Activated T-helper 1 cell treated with anti-CD3 and anti-CD28 coated beads, Interleukin-12 subunit alpha, Interleukin-12 subunit beta, Interleukin-2, Interleukin-4 antibody, amounts not matched to agents 30 ng/mL and 10 ng/mL and 1 ng/mL, durations not matched to agents 14 hours and 24 hours and 36 hours (primary cell): ENCODE results near the gene CDCA4. TPM values are rescaled to one million over a fixed set of nuclear protein-coding genes. Genes with fewer than 3 reads are reported as not detected.

ENCODE experiments used
- DNase-seq: peaks from one replicate; pipeline ENCODE4 v3.0.0; 2021; ENCODE audit warnings: low spot score
- H3K27ac Mint-ChIP-seq: one replicate; pipeline ENCODE4 v1.8.0; 2021; ENCODE audit warnings: mild to moderate bottlenecking, mixed read lengths
- H3K27me3 Mint-ChIP-seq: one replicate; pipeline ENCODE4 v1.8.0; 2022; ENCODE audit warnings: mild to moderate bottlenecking, moderate library complexity, mixed read lengths; ENCODE audit not compliant: insufficient read depth
- H3K36me3 Mint-ChIP-seq: one replicate; pipeline ENCODE4 v1.8.0; 2021; ENCODE audit warnings: low read depth, mixed read lengths
- H3K4me1 Mint-ChIP-seq: one replicate; pipeline ENCODE4 v1.8.0; 2021; ENCODE audit warnings: low read depth, mixed read lengths
- H3K4me3 Mint-ChIP-seq: one replicate; pipeline ENCODE4 v1.8.0; 2021; ENCODE audit warnings: mild to moderate bottlenecking, moderate library complexity, mixed read lengths
- H3K9me3 Mint-ChIP-seq: one replicate; pipeline ENCODE4 v1.8.0; 2021; ENCODE audit warnings: mixed read lengths
- intact Hi-C: fragments of 100-400 bp; cut with micrococcal nuclease; formaldehyde crosslinking; loops from one replicate; pipeline ENCODE4 v1.15.1; 2024
- total RNA-seq: library from RNA; stranded (reverse); gene quantifications from 2 replicates; pipeline ENCODE4 v1.2.3, GENCODE V29; 2022

The CDCA4 gene
- total RNA-seq, 1 donor from 2014 or later, result 62.5 TPM

GRCh38 chr14:104975481-104976197 lies 45.2 kb downstream of the CDCA4 start:
- peaks cover 24% of the 10 kb centered on the region for H3K27me3 Mint-ChIP-seq
- no peak overlapping the region for H3K27ac Mint-ChIP-seq
- peaks cover 11% of the 10 kb centered on the region for H3K4me1 Mint-ChIP-seq
- no peak for DNase-seq
- no peaks in the 10 kb centered on the region for H3K9me3 Mint-ChIP-seq
- H3K4me3 Mint-ChIP-seq, result no peak overlapping the region
- intact Hi-C loops, result loop anchor here (1.0 to 5.0 kb wide), 5 partner anchors 43 to 377 kb away; partner anchors contain the start of gene CDCA4
- H3K36me3 Mint-ChIP-seq, result no peaks in the 10 kb centered on the region

GRCh38 chr14:104974665-104975390 lies 46.1 kb downstream of the CDCA4 start:
- Mint-ChIP-seq H3K27me3 (peaks cover 23% of the 10 kb centered on the region), H3K4me3 (no peak overlapping the region), H3K27ac (no peak overlapping the region), H3K36me3 (no peaks in the 10 kb centered on the region), H3K9me3 (no peaks in the 10 kb centered on the region), H3K4me1 (peaks cover 11% of the 10 kb centered on the region)
- intact Hi-C loops, result loop anchor here (5.0 kb wide), 2 partner anchors 43 to 377 kb away; no protein-coding TSS in a partner anchor
- DNase-seq, result no peak

- H3K9me3 Mint-ChIP-seq, result no peaks in the 10 kb centered on the region
- DNase-seq, result no peak
- intact Hi-C loops, result no loop called here
- H3K27ac Mint-ChIP-seq, result no peak overlapping the region
- peaks cover 11% of the 10 kb centered on the region for H3K4me1 Mint-ChIP-seq
- no peak overlapping the region for H3K4me3 Mint-ChIP-seq
- H3K27me3 Mint-ChIP-seq, result peaks cover 16% of the 10 kb centered on the region
- no peaks in the 10 kb centered on the region for H3K36me3 Mint-ChIP-seq
These were observed 46.7 kb downstream of the CDCA4 start for GRCh38 chr14:104974146-104974541.

GRCh38 chr14:104973385-104974145 lies 47.3 kb downstream of the CDCA4 start:
- no peak overlapping the region for H3K27ac Mint-ChIP-seq
- peaks cover 11% of the 10 kb centered on the region for H3K4me1 Mint-ChIP-seq
- no peak for DNase-seq
- peaks cover 11% of the 10 kb centered on the region for H3K27me3 Mint-ChIP-seq
- intact Hi-C loops, result no loop called here
- H3K36me3 Mint-ChIP-seq, result no peaks in the 10 kb centered on the region
- H3K9me3 Mint-ChIP-seq, result no peaks in the 10 kb centered on the region
- no peak overlapping the region for H3K4me3 Mint-ChIP-seq

GRCh38 chr14:104973135-104973384 lies 47.8 kb downstream of the CDCA4 start:
- H3K36me3 Mint-ChIP-seq, result no peaks in the 10 kb centered on the region
- H3K27ac Mint-ChIP-seq, result no peak overlapping the region
- intact Hi-C loops, result no loop called here
- DNase-seq, result no peak
- H3K4me1 Mint-ChIP-seq, result peaks cover 11% of the 10 kb centered on the region
- peaks cover 11% of the 10 kb centered on the region for H3K27me3 Mint-ChIP-seq
- no peaks in the 10 kb centered on the region for H3K9me3 Mint-ChIP-seq
- no peak overlapping the region for H3K4me3 Mint-ChIP-seq

- H3K4me1 Mint-ChIP-seq, result peaks cover 11% of the 10 kb centered on the region
- H3K27ac Mint-ChIP-seq, result no peak overlapping the region
- H3K27me3 Mint-ChIP-seq, result peaks cover 13% of the 10 kb centered on the region
- no peaks in the 10 kb centered on the region for H3K9me3 Mint-ChIP-seq
- H3K36me3 Mint-ChIP-seq, result no peaks in the 10 kb centered on the region
- DNase-seq, result no peak
- no peak overlapping the region for H3K4me3 Mint-ChIP-seq
- intact Hi-C loops, result no loop called here
These were observed 48.4 kb downstream of the CDCA4 start for GRCh38 chr14:104972301-104973134.

- Mint-ChIP-seq H3K9me3 (no peaks in the 10 kb centered on the region), H3K27ac (no peak overlapping the region), H3K4me3 (no peak overlapping the region), H3K36me3 (no peaks in the 10 kb centered on the region), H3K27me3 (peaks cover 15% of the 10 kb centered on the region), H3K4me1 (peaks cover 11% of the 10 kb centered on the region)
- DNase-seq, result no peak
- intact Hi-C loops, result no loop called here
These were observed 49.2 kb downstream of the CDCA4 start for GRCh38 chr14:104971447-104972240.

- H3K9me3 Mint-ChIP-seq, result no peaks in the 10 kb centered on the region
- H3K4me1 Mint-ChIP-seq, result peaks cover under 1% of the 10 kb centered on the region
- H3K4me3 Mint-ChIP-seq, result no peak overlapping the region
- intact Hi-C loops, result no loop called here
- H3K27ac Mint-ChIP-seq, result no peak overlapping the region
- no peaks in the 10 kb centered on the region for H3K36me3 Mint-ChIP-seq
- DNase-seq, result no peak
- peaks cover 15% of the 10 kb centered on the region for H3K27me3 Mint-ChIP-seq
These were observed 50.4 kb downstream of the CDCA4 start for GRCh38 chr14:104970231-104971068.

GRCh38 chr14:104969741-104970230 lies 51.1 kb downstream of the CDCA4 start:
- Mint-ChIP-seq H3K4me3 (no peak overlapping the region), H3K27me3 (peaks cover 21% of the 10 kb centered on the region), H3K9me3 (no peaks in the 10 kb centered on the region), H3K4me1 (no peaks in the 10 kb centered on the region), H3K27ac (no peak overlapping the region), H3K36me3 (no peaks in the 10 kb centered on the region)
- intact Hi-C loops, result no loop called here
- no peak for DNase-seq

GRCh38 chr14:104968541-104969401 lies 52.1 kb downstream of the CDCA4 start:
- intact Hi-C loops, result no loop called here
- peaks cover 18% of the 10 kb centered on the region for H3K27me3 Mint-ChIP-seq
- H3K4me1 Mint-ChIP-seq, result no peaks in the 10 kb centered on the region
- H3K27ac Mint-ChIP-seq, result no peak overlapping the region
- H3K4me3 Mint-ChIP-seq, result no peak overlapping the region
- DNase-seq, result no peak
- H3K36me3 Mint-ChIP-seq, result no peaks in the 10 kb centered on the region
- no peaks in the 10 kb centered on the region for H3K9me3 Mint-ChIP-seq

- Mint-ChIP-seq H3K4me1 (no peaks in the 10 kb centered on the region), H3K9me3 (no peaks in the 10 kb centered on the region), H3K4me3 (no peak overlapping the region), H3K27me3 (peaks cover 18% of the 10 kb centered on the region), H3K27ac (no peak overlapping the region), H3K36me3 (no peaks in the 10 kb centered on the region)
- intact Hi-C loops, result no loop called here
- DNase-seq, result no peak
These were observed 52.7 kb downstream of the CDCA4 start for GRCh38 chr14:104968153-104968527.
